ENCODE data around the gene EMILIN1. TPM values are rescaled to one million over a fixed set of nuclear protein-coding genes. Genes with fewer than 3 reads are reported as not detected.

Gene EMILIN1
- total and polyA plus RNA-seq, 2 donors (not counting 1 experiment from before 2014, with no cell fraction given) = 0.24 to 0.52 TPM

DNA sequence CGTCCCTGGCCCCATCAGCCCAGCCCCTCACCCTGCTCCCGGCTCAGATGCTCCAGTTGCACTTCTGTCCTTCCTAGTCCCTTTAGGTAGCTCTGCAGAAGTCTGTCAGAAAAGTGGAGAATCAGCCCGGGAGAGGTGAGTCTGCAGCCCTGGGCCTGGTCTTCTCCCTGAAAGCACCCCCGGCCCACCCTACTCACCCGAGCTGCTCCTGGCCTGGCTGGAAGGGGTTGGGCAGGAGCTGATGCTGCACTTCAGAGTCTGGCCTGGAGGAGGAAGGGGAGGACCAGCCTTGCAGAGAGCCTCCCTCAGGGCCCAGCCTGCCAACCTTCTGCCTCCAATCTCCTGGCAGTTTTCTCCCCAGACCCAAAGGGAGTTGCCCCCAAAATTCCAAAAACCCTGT is 23.9 kb downstream of the EMILIN1 start:
- POLR2A ChIA-PET = interaction anchor here (0.6 kb wide), 1 partner anchor 24 kb away, joined by 6 read pairs; no protein-coding TSS in a partner anchor
- H3K9ac ChIP-seq (ENCODE audit: low read length) = no peak overlapping the region
- Mint-ChIP-seq H3K27me3 (peaks cover 7% of the 10 kb centered on the region), H3K27ac (no peak overlapping the region), H3K4me3 (no peak overlapping the region), H3K9me3 (ENCODE audit: insufficient read depth) (no peaks in the 10 kb centered on the region), H3K4me1 (no peaks in the 10 kb centered on the region)
- 100% methylated on average over 2 of the region's 5 CpGs for WGBS (ENCODE audit: insufficient coverage)
- H3K36me3 ChIP-seq (replicated peaks in 1 of 2; ENCODE audit: control extremely low read depth in 1 of 2, control insufficient read depth in 1 of 2, extremely low read depth in 1 of 2, insufficient read depth in 2 of 2, low read length in 1 of 2) = no peaks in the 10 kb centered on the region
- no peak overlapping the region for H2AFZ ChIP-seq (ENCODE audit: insufficient read depth, low read depth, low read length, poor library complexity, severe bottlenecking)
- no peak overlapping the region for H3K4me2 ChIP-seq (replicated peaks; ENCODE audit: low read depth, low read length, poor library complexity, severe bottlenecking)
- intact Hi-C loops (cut with micrococcal nuclease) = no loop called here
- H4K20me1 ChIP-seq (ENCODE audit: control insufficient read depth, insufficient read depth, low read length, poor library complexity, severe bottlenecking) = no peaks in the 10 kb centered on the region
- no peak for DNase-seq
- no peak overlapping the region for H3K27ac ChIP-seq (ENCODE audit: low read length in 2 of 2)
- no peaks in the 10 kb centered on the region for H3K79me2 ChIP-seq (ENCODE audit: control insufficient read depth, insufficient read depth, low read length)
- H3K9me3 ChIP-seq (ENCODE audit: control extremely low read depth in 1 of 3, control insufficient read depth in 2 of 3, insufficient read depth in 1 of 3, low read length in 2 of 3) = no peaks in the 10 kb centered on the region
- H3K27me3 ChIP-seq (replicated peaks in 1 of 4; ENCODE audit: control extremely low read depth in 1 of 4, control insufficient read depth in 3 of 4, insufficient read depth in 4 of 4, low read length in 3 of 4) = no peaks in the 10 kb centered on the region
- ATAC-seq (ENCODE audit: low read depth) = no peak
- H3K4me1 ChIP-seq (ENCODE audit: control insufficient read depth in 2 of 2, insufficient read depth in 2 of 2, low read length in 2 of 2) = no peaks in the 10 kb centered on the region
- H3K4me3 ChIP-seq (ENCODE audit: control extremely low read depth in 1 of 5, extremely low read depth in 1 of 5, insufficient read depth in 1 of 5, low read depth in 2 of 5, low read length in 4 of 5) = no peak overlapping the region
- TF ChIP-seq EZH2 (IDR thresholded peaks at IDR 0.05; ENCODE audit: borderline replicate concordance, insufficient read depth, low read depth, low read length, poor library complexity, severe bottlenecking) (no peak), CTCF (IDR thresholded peaks at IDR 0.05) (no peak)
- CTCF ChIA-PET = interaction anchor here (1.0 to 8.8 kb wide), 2 partner anchors 11 to 178 kb away, joined by 4 to 143 read pairs; partner anchors contain the start of gene TRIM54

GRCh38 chr2:27105981-27106380 is 27.6 kb downstream of the EMILIN1 start:
- Histone ChIP-seq H3K27ac (ENCODE audit: low read length in 2 of 2) (no peak overlapping the region), H3K4me2 (replicated peaks; ENCODE audit: low read depth, low read length, poor library complexity, severe bottlenecking) (no peak overlapping the region), H3K4me3 (ENCODE audit: control extremely low read depth in 1 of 5, extremely low read depth in 1 of 5, insufficient read depth in 1 of 5, low read depth in 2 of 5, low read length in 4 of 5) (no peak overlapping the region), H3K4me1 (ENCODE audit: control insufficient read depth in 2 of 2, insufficient read depth in 2 of 2, low read length in 2 of 2) (no peaks in the 10 kb centered on the region), H4K20me1 (ENCODE audit: control insufficient read depth, insufficient read depth, low read length, poor library complexity, severe bottlenecking) (no peaks in the 10 kb centered on the region), H3K36me3 (replicated peaks in 1 of 2; ENCODE audit: control extremely low read depth in 1 of 2, control insufficient read depth in 1 of 2, extremely low read depth in 1 of 2, insufficient read depth in 2 of 2, low read length in 1 of 2) (no peaks in the 10 kb centered on the region), H3K9me3 (ENCODE audit: control extremely low read depth in 1 of 3, control insufficient read depth in 2 of 3, insufficient read depth in 1 of 3, low read length in 2 of 3) (no peaks in the 10 kb centered on the region), H2AFZ (ENCODE audit: insufficient read depth, low read depth, low read length, poor library complexity, severe bottlenecking) (no peak overlapping the region), H3K79me2 (ENCODE audit: control insufficient read depth, insufficient read depth, low read length) (no peaks in the 10 kb centered on the region), H3K27me3 (replicated peaks in 1 of 4; ENCODE audit: control extremely low read depth in 1 of 4, control insufficient read depth in 3 of 4, insufficient read depth in 4 of 4, low read length in 3 of 4) (no peaks in the 10 kb centered on the region), H3K9ac (ENCODE audit: low read length) (no peak overlapping the region)
- Mint-ChIP-seq H3K4me3 (no peak overlapping the region), H3K4me1 (no peaks in the 10 kb centered on the region), H3K9me3 (ENCODE audit: insufficient read depth) (no peaks in the 10 kb centered on the region), H3K27me3 (peaks cover 11% of the 10 kb centered on the region), H3K27ac (no peak overlapping the region)
- WGBS (ENCODE audit: insufficient coverage) = 75% methylated on average over 2 of the region's 3 CpGs
- no peak for ATAC-seq (ENCODE audit: low read depth)
- POLR2A ChIA-PET = no interaction called here
- TF ChIP-seq CTCF (IDR thresholded peaks at IDR 0.05) (no peak), EZH2 (IDR thresholded peaks at IDR 0.05; ENCODE audit: borderline replicate concordance, insufficient read depth, low read depth, low read length, poor library complexity, severe bottlenecking) (no peak)
- DNase-seq = no peak
- intact Hi-C loops (cut with micrococcal nuclease) = no loop called here
- CTCF ChIA-PET = interaction anchor here (0.6 to 2.1 kb wide), 4 partner anchors 11 to 577 kb away, joined by 3 to 7 read pairs (median 4); no protein-coding TSS in a partner anchor
